GM21576 (cell line): ENCODE data around the gene TRIP13.

Experiments used
- ATAC-seq: cut with Tn5 transposase; IDR thresholded peaks from one replicate; pipeline ENCODE4 v1.9.1; 2021; ENCODE audit warnings: mild to moderate bottlenecking, moderate library complexity; ENCODE audit not compliant: unreplicated experiment

Gene TRIP13

GRCh38 chr5:854217-854616 lies 38.5 kb upstream of the TRIP13 start:
- ATAC-seq: no peak

GRCh38 chr5:854966-855743 lies 37.5 kb upstream of the TRIP13 start:
- no peak for ATAC-seq

DNA sequence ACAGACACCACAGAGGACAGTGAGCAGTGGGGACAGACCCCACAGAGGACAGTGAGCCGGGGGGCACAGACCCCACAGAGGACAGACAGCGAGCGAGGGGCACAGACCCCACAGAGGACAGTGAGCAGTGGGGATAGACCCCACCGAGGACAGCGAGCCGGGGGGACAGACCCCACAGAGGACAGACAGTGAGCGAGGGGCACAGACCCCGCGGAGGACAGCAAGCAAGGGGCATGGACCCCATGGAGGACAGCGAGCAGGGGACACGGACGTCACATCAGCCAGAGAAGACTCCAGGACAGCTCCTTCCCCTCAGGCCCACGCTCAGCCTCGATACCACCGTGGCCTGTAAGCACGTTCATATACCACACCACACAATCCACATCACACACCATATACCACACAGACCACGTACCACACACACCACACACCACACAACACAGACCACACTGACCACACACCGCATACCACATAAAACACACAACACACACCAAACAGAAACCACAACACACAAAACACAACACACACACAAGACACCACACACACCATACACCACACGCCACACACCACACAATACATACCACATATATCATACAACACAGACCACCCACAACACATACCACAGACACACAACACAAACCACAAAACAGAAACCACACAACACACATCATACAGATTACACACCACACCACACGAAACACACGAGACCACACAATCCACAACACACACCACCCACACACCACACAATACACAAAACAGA lies 36.7 kb upstream of the TRIP13 start:
- no peak for ATAC-seq

- ATAC-seq: no peak
Measured at GRCh38 chr5:856531-857425, 35.9 kb upstream of the TRIP13 start.

- no peak for ATAC-seq
Measured at GRCh38 chr5:858726-859125, 34.0 kb upstream of the TRIP13 start.

DNA sequence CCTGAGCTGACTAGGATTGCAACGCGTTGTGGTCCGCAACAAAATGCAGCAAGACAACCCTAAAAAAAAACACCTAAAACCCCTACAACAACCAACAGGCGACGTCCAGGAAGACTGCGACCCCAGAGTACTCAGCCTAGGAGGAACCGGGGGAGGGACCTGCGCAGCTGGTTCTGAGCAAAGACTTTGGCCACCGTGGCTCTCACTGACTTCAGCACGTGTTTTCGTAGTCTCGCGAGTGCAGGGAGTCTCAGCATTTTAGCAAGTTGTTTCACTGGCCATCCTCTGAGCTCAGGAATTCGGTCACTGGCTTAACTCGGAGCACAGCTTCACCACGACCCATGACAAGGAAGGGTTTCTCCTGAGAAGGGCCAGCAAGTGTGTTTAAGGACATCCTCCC lies 33.3 kb upstream of the TRIP13 start:
- no peak for ATAC-seq

- ATAC-seq: no peak
Measured at GRCh38 chr5:859798-860296, 32.8 kb upstream of the TRIP13 start.

DNA sequence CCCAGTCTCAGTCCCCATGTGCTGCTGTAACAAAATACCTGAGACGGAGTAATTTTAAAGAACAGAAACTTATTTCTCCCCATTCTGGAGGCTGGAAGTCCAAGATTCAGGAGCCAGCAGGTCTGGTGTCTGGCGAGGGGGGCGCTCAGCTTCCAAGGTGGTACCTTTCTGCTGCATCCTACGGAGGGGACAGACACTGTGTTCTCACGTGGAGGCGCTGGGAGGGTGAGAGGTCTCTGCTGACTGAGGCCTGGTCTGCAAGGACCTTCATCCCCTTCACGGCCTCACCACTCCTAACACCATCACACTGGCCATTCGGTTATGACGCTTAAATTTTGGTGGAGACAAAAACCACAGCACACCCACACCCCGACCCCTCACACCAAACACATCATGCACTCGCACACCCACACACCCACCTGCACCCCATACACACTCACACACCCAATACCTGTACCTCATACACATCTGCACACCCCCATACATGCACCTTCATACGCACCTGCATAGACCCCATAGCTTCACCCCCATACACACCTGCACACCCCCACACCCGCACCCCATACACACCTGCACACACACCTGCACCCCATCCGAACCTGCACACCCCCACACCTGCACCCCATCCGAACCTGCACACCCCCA lies 32.1 kb upstream of the TRIP13 start:
- no peak for ATAC-seq

GRCh38 chr5:861442-862366 lies 31.0 kb upstream of the TRIP13 start:
- ATAC-seq: no peak

DNA sequence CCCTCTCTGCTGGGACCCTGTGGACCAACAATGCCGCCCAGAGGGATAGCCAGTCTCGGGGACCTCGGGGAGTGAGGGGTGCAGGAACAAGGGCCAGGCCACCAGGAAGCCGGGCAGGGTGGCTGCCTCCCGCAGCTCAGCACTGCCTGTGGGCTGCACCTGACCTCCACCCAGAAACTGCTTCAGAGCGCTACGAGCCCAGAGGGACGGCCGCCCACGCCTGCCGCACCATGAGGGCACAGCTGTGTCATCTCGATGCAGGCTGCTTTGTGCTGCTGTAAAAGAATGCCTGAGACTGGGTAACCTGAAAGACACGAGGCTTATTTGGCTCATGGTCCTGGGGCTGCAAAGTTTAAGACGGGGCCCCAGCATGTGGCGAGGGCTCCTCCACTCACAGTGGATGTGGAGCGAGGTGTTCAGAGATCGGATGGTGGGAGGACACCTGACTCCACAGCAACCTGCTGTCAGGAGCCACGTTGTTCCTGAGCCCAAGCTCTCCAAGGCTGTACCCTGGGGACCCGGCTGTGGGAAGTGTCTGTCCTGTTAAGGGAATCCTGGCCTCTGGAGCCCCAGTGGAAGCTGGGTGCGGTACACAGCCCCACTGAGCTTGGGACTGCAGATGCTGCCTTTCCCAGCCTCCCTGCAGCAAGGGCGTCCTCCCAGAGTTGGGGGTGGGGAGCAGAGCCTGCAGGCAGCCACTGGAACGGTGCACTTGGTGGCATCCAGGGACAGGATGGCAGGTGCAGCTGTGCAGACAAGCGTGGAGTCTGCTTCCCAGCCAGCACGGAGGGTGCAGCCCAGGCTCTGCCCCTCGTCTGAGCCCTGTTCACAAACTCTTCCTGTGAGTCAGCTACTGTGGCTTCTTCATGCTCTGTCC lies 30.1 kb upstream of the TRIP13 start:
- ATAC-seq: no peak

- ATAC-seq: no peak
Measured at GRCh38 chr5:863244-863805, 29.4 kb upstream of the TRIP13 start.

DNA sequence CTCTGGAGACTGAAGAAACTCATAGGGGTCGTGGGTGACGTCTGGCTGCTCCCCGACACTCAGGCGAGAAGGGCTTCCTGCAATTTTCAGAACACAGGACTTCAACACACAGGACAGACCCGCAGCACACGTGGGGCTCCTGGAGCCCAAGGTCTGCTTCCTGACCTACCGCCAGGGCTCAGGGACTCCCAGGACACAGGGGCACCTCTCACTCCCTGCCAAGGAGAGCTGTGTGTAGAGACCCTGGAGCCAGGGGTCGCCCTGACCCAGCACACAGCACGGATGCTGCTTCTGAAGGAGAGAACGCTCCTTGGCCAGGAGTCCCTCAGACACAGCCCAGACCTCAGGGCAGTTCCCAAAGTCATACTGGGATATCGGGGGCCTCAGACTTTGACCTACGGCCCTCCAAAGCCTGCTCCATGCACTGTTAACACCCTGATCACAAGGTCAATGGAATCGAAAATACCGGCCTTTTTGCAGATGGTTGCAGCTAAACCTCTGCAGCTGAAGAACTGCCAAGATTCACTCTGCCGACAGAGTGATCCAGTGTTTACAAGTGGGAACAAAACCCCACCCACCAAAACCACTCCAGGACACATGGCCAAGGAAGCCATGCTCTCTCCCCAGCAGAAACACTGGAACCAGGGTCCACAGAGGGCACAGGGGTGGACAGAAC lies 28.1 kb upstream of the TRIP13 start:
- no peak for ATAC-seq

GRCh38 chr5:865168-865521 lies 27.5 kb upstream of the TRIP13 start:
- no peak for ATAC-seq

DNA sequence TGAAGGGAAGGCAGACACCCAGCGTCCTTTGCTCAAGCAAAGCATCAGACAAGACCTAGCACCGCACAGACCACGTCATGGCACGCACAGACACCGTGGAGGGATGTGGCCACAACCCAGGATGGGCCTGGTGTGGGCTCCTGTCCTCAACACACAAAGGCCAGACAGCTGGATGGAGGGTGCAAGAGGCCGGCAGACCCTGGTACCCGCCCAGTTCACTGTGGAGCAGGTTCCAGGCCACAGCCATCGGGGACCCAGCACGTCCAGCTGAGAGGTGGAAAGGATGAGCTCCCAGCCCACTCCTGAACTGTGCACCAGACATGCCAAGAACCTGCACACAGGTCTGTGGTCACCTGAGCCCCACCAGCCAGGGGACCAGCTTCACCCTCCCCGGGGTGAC lies 26.9 kb upstream of the TRIP13 start:
- ATAC-seq: no peak

DNA sequence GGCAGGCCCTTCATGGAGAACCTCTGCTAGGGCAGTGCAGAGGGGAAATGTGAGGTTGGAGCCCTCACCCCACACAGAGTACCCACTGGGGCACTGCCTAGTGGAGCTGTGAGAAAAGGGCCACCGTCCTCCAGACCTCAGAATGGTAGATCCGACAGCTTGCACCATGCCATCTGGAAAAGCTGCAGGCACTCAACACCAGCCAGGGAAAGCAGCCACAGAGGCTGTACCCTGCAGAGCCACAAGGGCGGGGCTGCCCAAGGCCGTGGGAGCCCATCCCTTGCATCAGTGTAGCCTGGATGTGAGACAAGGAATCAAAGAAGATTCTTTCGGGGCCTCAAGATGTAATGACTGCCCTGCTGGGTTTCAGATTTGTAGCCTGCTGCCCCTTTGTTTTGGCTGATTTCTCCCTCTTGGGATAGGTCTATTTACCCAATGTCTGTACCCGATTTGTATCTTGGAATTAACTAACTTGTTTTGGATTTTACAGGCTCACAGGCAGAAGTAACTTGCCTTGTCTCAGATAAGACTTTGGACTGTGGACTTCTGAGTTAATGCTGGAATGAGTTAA lies 25.3 kb upstream of the TRIP13 start:
- no peak for ATAC-seq

GRCh38 chr5:868428-869135 lies 24.1 kb upstream of the TRIP13 start:
- no peak for ATAC-seq

DNA sequence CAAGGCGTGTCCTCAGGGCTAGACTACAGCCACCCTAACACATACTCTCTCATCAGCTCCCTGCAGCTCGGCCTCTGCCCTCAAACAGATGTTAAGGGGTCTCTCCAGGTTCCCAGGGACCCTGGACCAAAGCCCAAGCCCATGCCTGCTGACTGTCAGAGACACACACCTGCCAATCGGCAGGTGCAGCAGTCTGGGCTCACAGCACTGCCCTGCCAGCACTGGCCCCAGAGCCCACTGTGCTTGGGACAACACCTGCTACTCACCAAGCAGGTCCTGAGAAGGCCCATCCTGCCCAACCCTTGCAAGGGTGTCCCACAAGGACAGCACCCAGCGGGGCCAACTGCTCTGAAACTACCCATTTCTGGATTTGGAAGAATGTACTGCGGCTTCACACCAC lies 21.7 kb upstream of the TRIP13 start:
- ATAC-seq: no peak
